ENCODE measurements around the gene DIPK1C.

DIPK1C gene

GRCh38 chr18:74473976-74474640, 17.0 kb upstream of the DIPK1C start:
- H3K4me3 ChIP-seq (ENCODE audit: low read depth, low read length) = no peak overlapping the region
- TF ChIP-seq, protein P1, sequence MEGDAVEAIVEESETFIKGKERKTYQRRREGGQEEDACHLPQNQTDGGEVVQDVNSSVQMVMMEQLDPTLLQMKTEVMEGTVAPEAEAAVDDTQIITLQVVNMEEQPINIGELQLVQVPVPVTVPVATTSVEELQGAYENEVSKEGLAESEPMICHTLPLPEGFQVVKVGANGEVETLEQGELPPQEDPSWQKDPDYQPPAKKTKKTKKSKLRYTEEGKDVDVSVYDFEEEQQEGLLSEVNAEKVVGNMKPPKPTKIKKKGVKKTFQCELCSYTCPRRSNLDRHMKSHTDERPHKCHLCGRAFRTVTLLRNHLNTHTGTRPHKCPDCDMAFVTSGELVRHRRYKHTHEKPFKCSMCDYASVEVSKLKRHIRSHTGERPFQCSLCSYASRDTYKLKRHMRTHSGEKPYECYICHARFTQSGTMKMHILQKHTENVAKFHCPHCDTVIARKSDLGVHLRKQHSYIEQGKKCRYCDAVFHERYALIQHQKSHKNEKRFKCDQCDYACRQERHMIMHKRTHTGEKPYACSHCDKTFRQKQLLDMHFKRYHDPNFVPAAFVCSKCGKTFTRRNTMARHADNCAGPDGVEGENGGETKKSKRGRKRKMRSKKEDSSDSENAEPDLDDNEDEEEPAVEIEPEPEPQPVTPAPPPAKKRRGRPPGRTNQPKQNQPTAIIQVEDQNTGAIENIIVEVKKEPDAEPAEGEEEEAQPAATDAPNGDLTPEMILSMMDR (IDR thresholded peaks at IDR 0.05; ENCODE audit: low read depth, low read length) = no peak

DNA sequence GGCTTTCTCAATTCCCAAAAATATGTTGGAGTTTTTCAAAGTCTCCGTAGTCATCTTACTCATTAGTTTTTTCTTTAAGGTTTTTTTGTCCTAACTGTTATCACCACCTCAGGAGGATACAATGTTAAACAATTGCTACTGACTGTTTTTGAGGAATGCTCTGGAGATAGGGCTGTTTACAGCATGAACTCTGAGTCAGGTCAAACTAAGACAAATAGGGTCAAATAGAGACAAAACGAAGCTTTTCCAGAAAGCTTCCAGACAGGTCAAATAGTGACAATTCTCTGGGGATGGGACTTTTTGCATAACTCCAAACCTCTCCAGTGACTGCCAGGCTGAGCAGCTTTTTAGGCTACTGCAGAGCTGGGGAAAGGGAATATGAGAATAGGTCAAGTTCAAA, 15.2 kb upstream of the DIPK1C start:
- TF ChIP-seq, protein P1 (IDR thresholded peaks at IDR 0.05; ENCODE audit: low read depth, low read length) = no peak
- no peak overlapping the region for H3K4me3 ChIP-seq (ENCODE audit: low read depth, low read length)

- H3K4me3 ChIP-seq (ENCODE audit: low read depth, low read length) = no peak overlapping the region
- TF ChIP-seq, protein P1 (IDR thresholded peaks at IDR 0.05; ENCODE audit: low read depth, low read length) = no peak
Measured at GRCh38 chr18:74468547-74469061, 11.5 kb upstream of the DIPK1C start.

DNA sequence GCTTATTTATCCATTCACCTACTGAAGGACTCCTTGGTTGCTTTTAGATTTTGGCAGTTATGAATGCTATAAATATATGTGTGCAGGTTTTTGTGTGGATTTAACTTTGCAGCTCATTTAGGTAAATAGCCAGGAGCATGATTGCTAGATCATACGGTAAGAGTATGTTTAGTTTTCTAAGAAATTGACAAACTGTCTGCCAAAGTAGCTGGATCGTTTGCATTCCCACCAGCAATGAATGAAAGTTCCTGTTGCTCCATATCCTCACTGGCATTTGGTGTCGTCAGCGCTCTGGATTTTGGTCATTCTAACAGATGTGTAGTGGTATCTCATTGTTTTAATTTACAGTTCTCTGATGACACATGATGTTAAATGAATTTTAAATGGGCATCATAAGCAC, 8.7 kb upstream of the DIPK1C start:
- no peak overlapping the region for H3K4me3 ChIP-seq (ENCODE audit: low read depth, low read length)
- TF ChIP-seq, protein P1 (IDR thresholded peaks at IDR 0.05; ENCODE audit: low read depth, low read length) = no peak

GRCh38 chr18:74463983-74464382, 6.9 kb upstream of the DIPK1C start:
- H3K4me3 ChIP-seq (ENCODE audit: low read depth, low read length) = no peak overlapping the region
- TF ChIP-seq, protein P1 (IDR thresholded peaks at IDR 0.05; ENCODE audit: low read depth, low read length) = no peak

- TF ChIP-seq, protein P1 (IDR thresholded peaks at IDR 0.05; ENCODE audit: low read depth, low read length) = no peak
Measured at GRCh38 chr18:74463254-74463653, 6.1 kb upstream of the DIPK1C start.

DNA sequence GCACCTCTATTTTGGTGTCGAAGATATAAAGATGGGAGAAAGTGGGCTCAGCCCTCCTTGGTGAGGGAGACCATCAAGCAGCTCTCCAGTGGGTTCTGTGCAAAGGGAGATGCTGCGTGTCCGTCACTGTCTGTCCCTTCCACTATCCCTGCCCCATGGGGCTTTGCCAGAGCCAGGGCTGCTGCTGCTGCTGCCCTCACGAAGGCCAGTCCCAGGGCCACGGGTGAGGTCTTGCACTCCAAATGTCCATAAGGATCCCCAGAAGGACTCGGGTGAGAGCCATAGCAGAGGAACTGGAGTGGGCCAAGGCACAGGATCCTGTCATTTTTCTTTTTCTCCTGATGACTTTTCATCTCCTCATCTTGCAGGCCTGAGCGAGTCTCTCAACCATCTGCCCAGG, 3.7 kb upstream of the DIPK1C start:
- TF ChIP-seq, protein P1 (IDR thresholded peaks at IDR 0.05; ENCODE audit: low read depth, low read length) = no peak

More at GRCh38 chr18:74463254-74463653, 6.1 kb upstream of the DIPK1C start:
- no peak overlapping the region for H3K4me3 ChIP-seq (ENCODE audit: low read depth, low read length)

More for the DNA sequence above, 3.7 kb upstream of the DIPK1C start:
- H3K4me3 ChIP-seq (ENCODE audit: low read depth, low read length) = no peak overlapping the region
